ENCODE measurements around the gene SLC25A23.

SLC25A23 gene

DNA sequence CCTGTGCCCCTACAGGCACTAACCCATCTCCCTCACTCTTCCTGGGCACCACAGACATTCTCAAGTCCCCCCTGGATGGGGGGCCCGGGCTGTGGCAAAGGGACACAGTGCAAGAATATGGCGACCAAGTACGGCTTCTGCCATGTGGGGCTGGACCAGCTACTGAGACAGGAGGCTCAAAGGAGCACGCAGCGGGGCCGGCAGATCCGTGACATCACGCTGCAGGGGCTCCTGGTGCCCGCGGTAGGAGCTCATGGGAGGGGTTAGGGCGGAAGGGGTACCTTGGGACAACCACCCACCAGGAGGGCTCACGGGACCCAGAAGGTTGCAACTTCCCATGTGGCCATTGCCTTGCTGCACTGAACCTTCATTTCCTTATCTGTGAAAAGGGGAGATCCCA, 63.3 kb downstream of the SLC25A23 start:
- no peak for DNase-seq

DNA sequence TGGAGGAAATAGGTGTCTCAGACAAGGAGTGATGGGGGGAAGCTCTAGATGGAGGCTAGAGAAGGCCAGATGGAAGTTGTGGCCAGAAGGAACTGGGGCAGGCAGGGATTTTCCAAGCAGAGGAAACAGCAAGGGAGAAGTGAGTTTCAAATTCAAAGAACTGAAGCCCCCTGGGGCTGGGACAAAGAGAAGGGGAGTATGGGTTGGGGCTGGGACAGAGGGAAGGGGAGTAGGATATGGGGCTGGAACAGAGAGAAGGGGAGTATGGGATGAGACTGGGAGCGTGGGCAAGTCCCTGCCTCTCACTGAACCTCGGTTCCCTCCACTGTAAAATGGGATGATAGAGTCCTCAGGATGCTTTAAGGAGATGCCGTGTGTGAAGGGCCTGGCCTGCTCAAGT, 64.8 kb downstream of the SLC25A23 start:
- DNase-seq, result no peak

DNA sequence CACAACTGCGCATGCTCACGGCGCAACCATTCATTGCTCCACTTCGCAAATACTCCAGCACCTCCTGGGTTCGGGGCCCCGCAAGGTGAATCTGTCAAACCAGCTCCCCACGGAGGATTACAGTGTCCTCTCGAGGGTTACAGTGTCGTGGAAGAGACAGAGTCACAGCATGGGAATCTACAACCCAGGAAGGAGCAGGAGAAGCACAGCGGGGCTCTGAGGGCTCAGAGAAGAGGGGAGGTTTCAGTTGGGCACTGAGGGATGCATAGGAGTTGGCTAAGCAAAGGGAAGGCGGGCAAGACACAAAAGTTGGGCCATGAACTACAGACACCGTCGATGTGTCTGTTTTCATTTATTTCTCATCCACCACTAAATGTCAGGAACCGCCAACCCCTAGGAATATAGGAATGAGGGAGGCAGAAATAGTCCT, 65.6 kb downstream of the SLC25A23 start:
- DNase-seq, result peak in 1 of 6 experiments; percentile 67

DNA sequence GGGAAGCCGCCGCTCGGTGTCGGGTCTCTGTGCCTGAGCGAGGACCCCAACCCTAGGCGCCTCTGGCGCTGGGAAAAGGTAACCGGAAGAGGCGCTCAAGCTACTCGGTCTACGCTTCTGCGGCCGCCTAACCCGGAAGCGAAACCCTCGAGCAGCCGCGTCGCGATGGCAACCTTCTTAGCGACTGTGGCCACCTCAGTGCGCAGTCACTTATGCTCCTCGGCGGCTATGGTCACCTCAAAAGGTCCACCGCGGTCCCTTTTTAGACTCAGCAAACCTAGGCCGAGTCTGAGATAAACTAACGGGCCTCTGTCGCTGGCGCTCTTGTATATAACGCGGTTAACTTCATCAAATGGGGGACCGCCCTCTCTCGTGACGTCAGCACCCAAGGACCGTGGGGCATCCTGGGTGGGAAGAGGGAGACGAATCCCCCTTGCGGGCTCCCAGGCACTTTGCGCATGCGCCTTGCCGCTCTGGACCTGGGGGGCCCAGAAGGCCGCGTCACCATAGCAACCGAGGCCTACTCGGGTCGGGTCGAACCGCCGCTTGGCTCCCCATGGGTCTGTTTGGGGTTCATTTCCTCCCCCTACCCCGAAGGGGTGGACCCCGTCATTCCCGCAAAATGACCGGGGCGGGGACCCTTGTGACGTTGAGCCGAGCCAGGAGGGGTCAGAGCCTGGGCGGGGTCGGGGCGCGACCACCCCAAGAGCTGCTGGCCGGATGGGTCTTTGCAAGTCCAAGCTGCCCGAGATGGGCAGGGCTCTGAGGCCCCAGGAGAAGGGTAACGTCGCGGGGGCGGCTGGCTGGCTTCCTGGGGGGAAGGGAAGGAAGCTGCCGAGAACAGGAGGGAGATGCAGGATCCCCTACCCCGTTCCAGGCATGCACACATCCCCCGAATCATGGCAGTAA, 66.3 kb downstream of the SLC25A23 start, which contains the start of gene GTF2F1:
GTF2F1 (minus strand) TSS at position 91 of the 909 bp plus-strand sequence. CDS start 169 bp downstream, outside the sequence.
- DNase-seq, result peak; percentile 90 to 94 (median 93)

DNA sequence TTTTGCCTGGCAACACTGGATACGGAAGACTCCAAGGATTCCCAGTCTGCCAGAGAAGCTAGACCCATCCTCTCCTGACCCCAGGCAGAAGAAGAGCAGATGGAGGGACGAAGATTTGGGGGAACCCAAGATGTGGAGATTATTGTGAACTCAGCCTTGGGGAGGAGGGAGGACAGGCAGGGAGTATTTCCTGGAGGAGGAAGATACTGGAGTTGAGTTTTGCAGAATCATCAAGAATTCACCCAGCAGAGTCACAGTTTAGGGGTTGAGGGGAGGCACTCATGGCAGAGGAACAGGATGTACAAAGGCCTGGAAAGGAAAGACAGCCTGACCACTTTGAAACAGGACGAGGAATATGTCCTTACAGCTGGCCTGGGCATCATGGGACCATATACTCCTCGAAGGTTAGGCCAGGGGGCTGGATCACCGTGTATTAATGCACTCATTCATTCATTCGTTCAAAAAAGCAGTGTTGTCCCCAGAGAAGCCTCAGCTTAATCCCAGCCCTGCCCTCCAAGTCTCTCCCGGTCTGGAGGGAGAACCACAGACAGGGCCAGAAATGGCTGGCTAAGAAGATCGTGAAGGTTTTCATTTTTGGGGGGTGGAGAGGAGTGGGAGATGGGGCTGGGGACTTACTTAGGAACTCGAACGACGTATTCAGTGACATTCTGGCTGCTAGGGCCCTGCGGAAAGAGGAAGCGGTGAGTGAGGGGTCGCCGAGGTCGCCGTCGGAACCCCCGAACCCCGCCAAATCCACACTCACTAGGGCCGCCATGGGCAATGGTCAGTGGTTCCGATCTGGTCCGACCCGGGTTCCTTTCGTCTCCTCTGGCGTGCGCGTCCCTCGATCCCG, 67.1 kb downstream of the SLC25A23 start:
- no peak for DNase-seq

Measured in stimulated activated naive CD4-positive, alpha-beta T cell (primary cell).